SK-N-SH (cell line): Measurements from ENCODE around the gene ADAMTS20. TPM values are rescaled to one million over a fixed set of nuclear protein-coding genes. Genes with fewer than 3 reads are reported as not detected.

ENCODE experiments used
- CTCF ChIA-PET: fragments of 300-600, 350-600 bp; formaldehyde crosslinking; extraction: SDS; loops from one replicate; lab custom pipeline; 2021; lab: Yijun Ruan, JAX
- POLR2A ChIA-PET: fragments of 350-600 bp; sonication (Branson Sonifier 250); formaldehyde crosslinking; extraction: SDS; loops from one replicate; lab custom pipeline; 2020; ENCODE audit warnings: antibody characterized with exemption, inconsistent platforms; lab: Yijun Ruan, JAX
- DNase-seq: peaks from one replicate; pipeline ENCODE4 v3.0.0; 2012
- H2AFZ ChIP-seq: fragments of 200-600 bp; sonication (generic); 2 replicates; pipeline ENCODE4 v1.8.1; 2016; ENCODE audit warnings: antibody characterized with exemption, mild to moderate bottlenecking, low read depth
- H3F3A ChIP-seq: fragments of 200-600 bp; sonication (generic); replicated peaks from 2 replicates; pipeline ENCODE3; 2016; ENCODE audit warnings: antibody characterized with exemption, mild to moderate bottlenecking; ENCODE audit not compliant: insufficient read depth
- H3K27ac ChIP-seq, 2 experiments: fragments of 200-500 bp in 1 of 2; fragments of 200-600 bp in 1 of 2; sonication (Bioruptor generic) in 1 of 2; sonication (generic), shearing (Covaris generic) in 1 of 2; 2 replicates each; pipeline versions ENCODE4 v1.5.1 to v1.6.1; 2014 to 2016; ENCODE audit warnings: low read depth in 2 of 2, inconsistent platforms in 1 of 2, low read length in 1 of 2, mild to moderate bottlenecking in 1 of 2, mixed read lengths in 1 of 2
- H3K27me3 ChIP-seq: fragments of 200-600 bp; sonication (generic), shearing (Covaris generic); 2 replicates; pipeline ENCODE4 v1.6.1; 2016; ENCODE audit warnings: mixed run types; ENCODE audit not compliant: insufficient read depth
- H3K36me3 ChIP-seq, 2 experiments: fragments of 200-500 bp in 1 of 2; fragments of 200-600 bp in 1 of 2; sonication (Bioruptor generic) in 1 of 2; sonication (generic) in 1 of 2; replicated peaks in 1 of 2; 2 replicates each; pipeline versions ENCODE3 to v1.5.1; 2014 to 2016; ENCODE audit warnings: low read length in 1 of 2, mild to moderate bottlenecking in 1 of 2; ENCODE audit not compliant: insufficient read depth in 2 of 2, control insufficient read depth in 1 of 2
- H3K4me1 ChIP-seq, 2 experiments: fragments of 200-500 bp in 1 of 2; fragments of 200-600 bp in 1 of 2; sonication (Bioruptor generic) in 1 of 2; sonication (generic), shearing (Covaris generic) in 1 of 2; 2 replicates each; pipeline versions ENCODE4 v1.5.1 to v1.6.1; 2014 to 2016; ENCODE audit warnings: low read depth in 1 of 2, low read length in 1 of 2, mixed run types in 1 of 2; ENCODE audit not compliant: insufficient read depth in 2 of 2, control insufficient read depth in 1 of 2
- H3K4me2 ChIP-seq: fragments of 200-600 bp; sonication (generic), shearing (Covaris generic); 2 replicates; pipeline ENCODE4 v1.6.1; 2017; ENCODE audit warnings: mixed run types
- H3K4me3 ChIP-seq, 2 experiments: fragments of 200-500 bp in 1 of 2; fragments of 200-600 bp in 1 of 2; sonication (Bioruptor generic) in 1 of 2; sonication (generic), shearing (Covaris generic) in 1 of 2; 2 replicates each; pipeline versions ENCODE4 v1.5.1 to v1.8.1; 2014 to 2016; ENCODE audit warnings: low read depth in 2 of 2, inconsistent platforms in 1 of 2, low read length in 1 of 2, mild to moderate bottlenecking in 1 of 2, mixed read lengths in 1 of 2, moderate library complexity in 1 of 2
- H3K79me2 ChIP-seq: fragments of 200-600 bp; sonication (generic); 2 replicates; pipeline ENCODE4 v1.8.1; 2017; ENCODE audit warnings: mild to moderate bottlenecking; ENCODE audit not compliant: insufficient read depth
- H3K9ac ChIP-seq: fragments of 200-600 bp; sonication (generic); 2 replicates; pipeline ENCODE4 v1.6.1; 2017; ENCODE audit warnings: mixed run types
- H3K9me2 ChIP-seq: fragments of 200-600 bp; sonication (generic); 2 replicates; pipeline ENCODE4 v1.6.1; 2017; ENCODE audit warnings: mixed run types
- H3K9me3 ChIP-seq: fragments of 200-600 bp; sonication (generic); 2 replicates; pipeline ENCODE4 v1.6.1; 2017; ENCODE audit warnings: mixed run types, mild to moderate bottlenecking, moderate library complexity
- H4K20me1 ChIP-seq: fragments of 200-600 bp; sonication (generic); 2 replicates; pipeline ENCODE4 v1.6.1; 2017; ENCODE audit warnings: mild to moderate bottlenecking, mixed run types; ENCODE audit not compliant: insufficient read depth
- CTCF ChIP-seq: fragments of 200-600 bp; sonication (generic); IDR thresholded peaks from 2 replicates; pipeline ENCODE4 v1.6.1; 2017; ENCODE audit warnings: antibody characterized with exemption, mild to moderate bottlenecking, moderate library complexity
- EP300 ChIP-seq, 2 experiments: IDR thresholded peaks; 2 replicates each; pipeline versions ENCODE4 v1.4.0 to v1.6.1; 2012; ENCODE audit warnings: borderline replicate concordance in 1 of 2, low read depth in 1 of 2, low read length in 1 of 2
- EZH2phosphoT487 ChIP-seq: fragments of 200-600 bp; sonication (generic); IDR thresholded peaks from 2 replicates; pipeline ENCODE4 v1.6.1; 2017; ENCODE audit warnings: low read depth, mixed run types, mild to moderate bottlenecking, antibody characterized with exemption, moderate library complexity, borderline replicate concordance
- MXI1 ChIP-seq: IDR thresholded peaks from 2 replicates; pipeline ENCODE4 v1.6.1; 2012; ENCODE audit warnings: mild to moderate bottlenecking, low read depth, low read length, improper control_type of control experiment
- RAD21 ChIP-seq: IDR thresholded peaks from 2 replicates; pipeline ENCODE4 v1.6.1; 2012; ENCODE audit warnings: mild to moderate bottlenecking, low read length
- SIN3A ChIP-seq: IDR thresholded peaks from 2 replicates; pipeline ENCODE4 v1.6.1; 2012; ENCODE audit warnings: low read depth, mild to moderate bottlenecking, low read length, moderate library complexity, borderline replicate concordance
- SMC3 ChIP-seq: IDR thresholded peaks from 2 replicates; pipeline ENCODE4 v1.6.1; 2012; ENCODE audit warnings: low read depth, low read length, improper control_type of control experiment
- ZBTB33 ChIP-seq: IDR thresholded peaks from 2 replicates; pipeline ENCODE4 v1.4.0; 2012; ENCODE audit warnings: low read depth, borderline replicate concordance
- WGBS: methylation state at CpG from one replicate; pipeline ENCODE4 v1.1.6; 2017; ENCODE audit warnings: low lambda C conversion rate; 5-methylcytosine and 5-hydroxymethylcytosine counted together
- polyA plus RNA-seq, 3 experiments: library from polyadenylated mRNA; depleted of rRNA; stranded (reverse); fragments of >200 nt; gene quantifications; 2 replicates each; pipeline ENCODE4 v1.2.3, GENCODE V29; 2012

ADAMTS20 gene
- polyA plus RNA-seq, 1 of the 3 experiments (the other 2 are of a cell fraction): not detected

GRCh38 chr12:43337571-43338444, 214.2 kb downstream of the ADAMTS20 start:
- no peaks in the 10 kb centered on the region for H4K20me1 ChIP-seq
- 0 out of 2 replicates have a peak overlapping the region, but pooled peaks have one; percentile 20 for H2AFZ ChIP-seq
- DNase-seq: no peak
- TF ChIP-seq ZBTB33 (no peak), SIN3A (no peak)
- no peaks in the 10 kb centered on the region for H3K9me2 ChIP-seq
- ChIA-PET CTCF (interaction anchor here (0.7 to 3.0 kb wide), 17 partner anchors 9 to 1016 kb away, joined by 3 to 30 read pairs (median 4); no protein-coding TSS in a partner anchor), POLR2A (no interaction called here)
- H3K27ac ChIP-seq: peak overlapping the region in 1 of 2 experiments; percentile 53; a peak in 1 of 4 replicates
- 69% methylated on average over 4 of the region's 4 CpGs for WGBS
- no peak overlapping the region for H3K4me3 ChIP-seq
- peaks cover 5% of the 10 kb centered on the region for H3F3A ChIP-seq
- no peak overlapping the region for H3K4me2 ChIP-seq
- H3K27me3 ChIP-seq: no peaks in the 10 kb centered on the region
- H3K9ac ChIP-seq: no peak overlapping the region
- peaks cover 4 to 10% of the 10 kb centered on the region in 2 experiments; a peak in 2 of 4 replicates for H3K4me1 ChIP-seq
- no peaks in the 10 kb centered on the region for H3K9me3 ChIP-seq
- no peaks in the 10 kb centered on the region for H3K36me3 ChIP-seq
- no peaks in the 10 kb centered on the region for H3K79me2 ChIP-seq

DNA sequence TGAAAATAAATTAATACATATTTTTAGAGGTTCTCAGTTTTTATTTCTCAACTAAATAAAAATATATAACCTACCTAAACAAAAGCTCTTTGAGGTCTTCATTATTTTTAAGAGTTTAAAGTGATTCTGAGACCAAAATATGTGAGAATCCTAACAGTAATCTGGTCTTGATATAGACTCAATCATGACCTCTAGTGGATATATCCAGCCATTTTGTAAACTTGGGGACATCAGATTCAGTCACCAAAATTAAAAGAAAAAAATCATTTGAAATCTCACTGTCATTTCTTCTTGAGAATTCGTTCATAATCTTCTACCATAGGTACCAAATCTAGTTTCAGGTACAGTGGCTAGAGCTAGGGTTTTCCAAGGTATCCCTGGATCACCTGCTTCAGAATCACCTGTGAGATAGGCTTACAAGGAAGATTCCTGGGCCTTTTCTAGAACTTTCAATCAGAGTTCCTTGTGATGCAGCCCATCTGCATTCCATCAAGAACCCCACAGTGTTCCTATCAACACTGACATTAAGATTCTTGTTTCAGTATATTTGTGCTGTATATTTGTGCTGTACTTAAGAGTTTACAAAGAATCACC, 214.9 kb downstream of the ADAMTS20 start:
- no peaks in the 10 kb centered on the region for H3K36me3 ChIP-seq
- POLR2A ChIA-PET: no interaction called here
- H3K4me3 ChIP-seq: no peak overlapping the region; a peak in 1 of 4 replicates
- no peaks in the 10 kb centered on the region for H3K27me3 ChIP-seq
- no peak overlapping the region for H3K9ac ChIP-seq
- peaks cover 4 to 10% of the 10 kb centered on the region in 2 experiments; a peak in 2 of 4 replicates for H3K4me1 ChIP-seq
- CTCF ChIA-PET: interaction anchor here (0.6 to 3.0 kb wide), 20 partner anchors 11 to 1211 kb away, joined by 3 to 30 read pairs (median 4); no protein-coding TSS in a partner anchor
- no peaks in the 10 kb centered on the region for H3K9me2 ChIP-seq
- H3K27ac ChIP-seq: no peak overlapping the region
- TF ChIP-seq EZH2phosphoT487: no peak
- peak; percentile 71 for TF ChIP-seq CTCF
- 0 out of 2 replicates have a peak, but pooled peaks have one; percentile 13 for TF ChIP-seq SMC3
- no peak for TF ChIP-seq EP300 (IDR thresholded peaks at IDR 0.05; ENCODE audit: borderline replicate concordance in 1 of 2, low read depth in 1 of 2, low read length in 1 of 2)
- TF ChIP-seq MXI1: no peak
- TF ChIP-seq RAD21: peak; percentile 69
- peak; percentile 21 for DNase-seq
- no peaks in the 10 kb centered on the region for H3K79me2 ChIP-seq
- H2AFZ ChIP-seq: no peak overlapping the region
- H4K20me1 ChIP-seq: no peaks in the 10 kb centered on the region
- 0% methylated on average over 1 of the region's 1 CpG for WGBS
- H3K9me3 ChIP-seq: no peaks in the 10 kb centered on the region
- no peak overlapping the region for H3K4me2 ChIP-seq
- H3F3A ChIP-seq: peaks cover 5% of the 10 kb centered on the region
